Upper lobe of left lung (tissue), 6 donors: ENCODE data around the gene ELAVL2. TPM values are rescaled to one million over a fixed set of nuclear protein-coding genes. Genes with fewer than 3 reads are reported as not detected.

Source experiments
- ATAC-seq, 2 donors: fragments of 200-7000 bp; cut with Tn5 transposase; one replicate each; pipeline ENCODE4 v1.9.1; 2022; ENCODE audit warnings: mild to moderate bottlenecking in 2 of 2, moderate library complexity in 2 of 2; ENCODE audit not compliant: low FRiP score in 2 of 2
- DNase-seq, 2 donors: peaks; one replicate each; pipeline ENCODE4 v3.0.0-alpha.2; 2019 to 2020
- H3K27ac ChIP-seq, 4 donors: fragments of 200-600 bp; sonication (generic); one replicate each; pipeline ENCODE4 v1.5.1; 2016 to 2019
- H3K27me3 ChIP-seq, 4 donors: fragments of 200-600 bp; sonication (generic); one replicate each; pipeline ENCODE4 v1.5.1; 2017 to 2019
- H3K36me3 ChIP-seq, 4 donors: fragments of 200-600 bp; sonication (generic); one replicate each; pipeline ENCODE4 v1.5.1; 2016 to 2019
- H3K4me1 ChIP-seq, 4 donors: fragments of 200-600 bp; sonication (generic); one replicate each; pipeline ENCODE4 v1.5.1; 2018 to 2019
- H3K4me3 ChIP-seq, 4 donors: fragments of 200-600 bp; sonication (generic); one replicate each; pipeline ENCODE4 v1.5.1; 2017 to 2019; ENCODE audit warnings: mild to moderate bottlenecking in 2 of 4, moderate library complexity in 1 of 4
- H3K9me3 ChIP-seq, 4 donors: fragments of 200-600 bp; sonication (generic); one replicate each; pipeline ENCODE4 v1.5.1; 2018 to 2019
- EP300 ChIP-seq, 4 donors: sonication (generic); formaldehyde crosslinking; IDR thresholded peaks; one replicate each; pipeline ENCODE4 v1.5.1; 2017; ENCODE audit warnings: antibody characterized with exemption in 4 of 4, control low read depth in 2 of 4
- POLR2A ChIP-seq, 4 donors: fragments of 450-650 bp; IDR thresholded peaks; one replicate each; pipeline ENCODE4 v1.5.1; 2016 to 2017; ENCODE audit warnings: antibody characterized with exemption in 4 of 4, mild to moderate bottlenecking in 2 of 4
- POLR2AphosphoS5 ChIP-seq, 2 donors: sonication (generic); formaldehyde crosslinking; IDR thresholded peaks; one replicate each; pipeline ENCODE4 v1.5.1; 2017; ENCODE audit warnings: antibody characterized with exemption in 2 of 2
- WGBS, 2 donors: methylation state at CpG; one replicate each; pipeline ENCODE4 v1.1.5; 2017 to 2018; 5-methylcytosine and 5-hydroxymethylcytosine counted together
- total RNA-seq, 6 donors: library from RNA; depleted of rRNA in 4 of 6; stranded (reverse); fragments of >200 nt in 4 of 6; gene quantifications; one replicate each; pipeline versions ENCODE4 v1.1.0 to v1.2.1, GENCODE V29; 2016 to 2021
- TF ChIP-seq, protein P1 (sequence below), 6 experiments: fragments of 450-650 bp in 4 of 6; fragments of 200-600 bp in 2 of 6; sonication (generic) in 2 of 6; IDR thresholded peaks; one replicate each; pipeline ENCODE4 v1.5.1; 2016 to 2019; ENCODE audit warnings: antibody characterized with exemption in 6 of 6
- donor health status: DM: no; HTN: no; CAD: no; lungs with moderate emphysema.
- donor health status: DM: no; HTN: yes; CAD: no; lungs with severe emphysema.

The ELAVL2 gene
- total RNA-seq, 6 donors from 2014 or later, result 0.27 TPM; not detected in 5

DNA sequence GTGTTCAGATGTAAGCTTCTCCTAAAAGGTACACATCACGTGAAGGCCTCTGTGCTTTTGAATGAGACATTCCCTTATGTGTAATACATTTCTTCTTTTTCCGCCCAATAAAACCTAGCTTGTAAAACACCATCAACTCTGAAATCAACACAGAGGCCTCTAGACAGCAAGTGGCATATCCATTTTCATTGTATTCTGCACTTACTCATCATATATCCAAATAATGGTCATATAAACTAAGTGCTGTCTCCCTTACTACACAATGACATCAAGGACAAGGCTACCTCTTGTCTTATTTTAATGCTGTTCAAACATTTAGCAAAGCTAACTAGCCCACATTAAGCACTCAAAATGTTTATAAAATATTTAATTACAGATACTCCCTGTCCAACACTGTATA, 108.5 kb downstream of the ELAVL2 start:
- H3K27ac ChIP-seq, result no peak overlapping the region
- DNase-seq (no peak), ATAC-seq (no peak)
- no peak overlapping the region for H3K4me3 ChIP-seq
- no peaks in the 10 kb centered on the region for H3K9me3 ChIP-seq
- H3K27me3 ChIP-seq, result no peaks in the 10 kb centered on the region
- 81 to 90% methylated on average over 2 of the region's 2 CpGs for WGBS, 2 donors
- no peaks in the 10 kb centered on the region for H3K4me1 ChIP-seq
- no peaks in the 10 kb centered on the region for H3K36me3 ChIP-seq
- TF ChIP-seq, protein P1, sequence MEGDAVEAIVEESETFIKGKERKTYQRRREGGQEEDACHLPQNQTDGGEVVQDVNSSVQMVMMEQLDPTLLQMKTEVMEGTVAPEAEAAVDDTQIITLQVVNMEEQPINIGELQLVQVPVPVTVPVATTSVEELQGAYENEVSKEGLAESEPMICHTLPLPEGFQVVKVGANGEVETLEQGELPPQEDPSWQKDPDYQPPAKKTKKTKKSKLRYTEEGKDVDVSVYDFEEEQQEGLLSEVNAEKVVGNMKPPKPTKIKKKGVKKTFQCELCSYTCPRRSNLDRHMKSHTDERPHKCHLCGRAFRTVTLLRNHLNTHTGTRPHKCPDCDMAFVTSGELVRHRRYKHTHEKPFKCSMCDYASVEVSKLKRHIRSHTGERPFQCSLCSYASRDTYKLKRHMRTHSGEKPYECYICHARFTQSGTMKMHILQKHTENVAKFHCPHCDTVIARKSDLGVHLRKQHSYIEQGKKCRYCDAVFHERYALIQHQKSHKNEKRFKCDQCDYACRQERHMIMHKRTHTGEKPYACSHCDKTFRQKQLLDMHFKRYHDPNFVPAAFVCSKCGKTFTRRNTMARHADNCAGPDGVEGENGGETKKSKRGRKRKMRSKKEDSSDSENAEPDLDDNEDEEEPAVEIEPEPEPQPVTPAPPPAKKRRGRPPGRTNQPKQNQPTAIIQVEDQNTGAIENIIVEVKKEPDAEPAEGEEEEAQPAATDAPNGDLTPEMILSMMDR (IDR thresholded peaks at IDR 0.05), result no peak
- TF ChIP-seq EP300 (IDR thresholded peaks at IDR 0.05) (no peak), POLR2A (IDR thresholded peaks at IDR 0.05) (no peak)

DNA sequence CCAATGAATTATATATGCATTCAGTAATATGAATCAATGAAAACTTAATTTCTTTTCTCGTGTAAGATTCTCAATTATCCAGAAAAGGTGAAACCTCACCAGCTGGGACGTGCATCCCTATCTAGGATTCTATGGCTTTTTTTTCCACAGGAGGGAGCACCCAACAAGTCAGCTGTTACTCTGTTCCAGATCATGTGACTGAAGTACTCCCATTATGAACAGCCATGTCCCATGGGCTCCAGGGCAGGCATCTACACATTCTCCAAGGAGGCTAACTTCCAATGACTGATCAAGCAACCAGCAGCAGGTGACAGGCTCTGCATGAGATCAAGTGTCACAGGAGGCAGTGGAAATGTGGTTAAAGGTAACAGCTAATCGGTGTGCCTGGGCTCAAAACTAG, 118.8 kb downstream of the ELAVL2 start:
- Histone ChIP-seq H3K36me3 (no peaks in the 10 kb centered on the region), H3K27ac (no peak overlapping the region), H3K9me3 (no peaks in the 10 kb centered on the region), H3K27me3 (no peaks in the 10 kb centered on the region), H3K4me1 (no peaks in the 10 kb centered on the region), H3K4me3 (no peak overlapping the region)
- WGBS, 2 donors, result 89 to 98% methylated on average over 3 of the region's 3 CpGs
- ATAC-seq (no peak), DNase-seq (no peak)
- no peak for TF ChIP-seq POLR2AphosphoS5 (IDR thresholded peaks at IDR 0.05)

DNA sequence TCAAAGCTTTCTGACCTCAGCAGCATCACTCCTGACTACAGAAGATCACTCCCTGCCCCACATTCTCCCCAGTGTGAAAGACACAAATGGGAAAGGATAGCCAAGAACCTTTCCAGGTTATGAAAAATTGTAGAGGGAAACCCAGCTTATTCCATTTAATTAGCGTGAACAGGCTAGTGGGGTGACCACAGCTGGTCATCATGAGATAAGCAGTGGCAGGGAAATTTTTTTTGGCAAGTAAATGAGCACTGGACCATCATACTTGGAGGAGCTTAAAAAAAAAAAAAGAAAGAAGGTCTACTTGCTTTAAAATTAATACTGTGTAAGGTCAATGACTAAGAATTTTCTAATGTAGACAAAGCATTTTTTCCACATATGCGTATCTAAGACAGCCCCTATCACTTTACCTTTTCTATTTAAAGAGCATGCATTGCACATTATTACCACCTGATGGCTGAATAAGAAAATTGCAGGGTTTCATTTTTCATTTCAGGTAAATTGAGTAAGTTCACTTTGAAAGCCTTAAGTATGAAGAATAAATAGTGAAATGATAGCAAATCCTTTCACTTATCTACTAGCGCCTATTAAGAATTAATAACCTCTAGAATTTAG, 123.6 kb downstream of the ELAVL2 start:
- DNase-seq (no peak), ATAC-seq (no peak)
- no peak overlapping the region for H3K4me3 ChIP-seq
- H3K27me3 ChIP-seq, result no peaks in the 10 kb centered on the region
- 76 to 79% methylated on average over 3 of the region's 3 CpGs for WGBS, 2 donors
- H3K9me3 ChIP-seq, result no peaks in the 10 kb centered on the region
- H3K27ac ChIP-seq, result no peak overlapping the region
- H3K36me3 ChIP-seq, result no peaks in the 10 kb centered on the region
- no peaks in the 10 kb centered on the region for H3K4me1 ChIP-seq
- TF ChIP-seq, protein P1 (IDR thresholded peaks at IDR 0.05), result no peak
- TF ChIP-seq EP300 (IDR thresholded peaks at IDR 0.05) (no peak), POLR2A (IDR thresholded peaks at IDR 0.05) (no peak), POLR2AphosphoS5 (IDR thresholded peaks at IDR 0.05) (no peak)

GRCh38 chr9:23701291-23701690, 124.7 kb downstream of the ELAVL2 start:
- TF ChIP-seq EP300 (IDR thresholded peaks at IDR 0.05) (no peak), POLR2AphosphoS5 (IDR thresholded peaks at IDR 0.05) (no peak), POLR2A (IDR thresholded peaks at IDR 0.05) (no peak)
- TF ChIP-seq, protein P1 (IDR thresholded peaks at IDR 0.05), result no peak
- Histone ChIP-seq H3K27ac (no peak overlapping the region), H3K9me3 (no peaks in the 10 kb centered on the region), H3K4me3 (no peak overlapping the region), H3K36me3 (no peaks in the 10 kb centered on the region), H3K4me1 (no peaks in the 10 kb centered on the region), H3K27me3 (no peaks in the 10 kb centered on the region)
- DNase-seq, result no peak
- 89 to 98% methylated on average over 6 of the region's 6 CpGs for WGBS, 2 donors
- no peak for ATAC-seq

DNA sequence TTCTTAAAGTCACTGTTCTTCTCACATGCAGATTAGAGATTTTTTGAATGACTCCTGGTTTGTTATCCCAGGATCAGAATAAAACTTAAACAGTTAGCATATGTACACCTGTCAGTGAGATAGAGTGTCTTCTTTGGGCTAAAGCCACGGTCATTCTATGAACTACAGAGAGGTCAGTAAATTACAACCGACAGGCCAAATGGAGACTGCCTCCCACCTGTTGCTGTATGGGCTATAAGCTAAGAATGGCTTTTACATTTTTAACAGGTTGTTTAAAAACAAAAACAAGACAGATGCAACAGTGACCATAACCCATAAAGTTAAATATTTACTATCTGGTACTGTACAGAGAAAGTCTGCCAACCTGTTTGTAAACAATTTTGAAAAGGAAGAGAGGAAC, 125.7 kb downstream of the ELAVL2 start:
- Histone ChIP-seq H3K4me3 (no peak overlapping the region), H3K36me3 (no peaks in the 10 kb centered on the region), H3K27ac (no peak overlapping the region), H3K4me1 (no peaks in the 10 kb centered on the region), H3K27me3 (no peaks in the 10 kb centered on the region), H3K9me3 (no peaks in the 10 kb centered on the region)
- DNase-seq (no peak), ATAC-seq (no peak)
- 72 to 75% methylated on average over 2 of the region's 2 CpGs for WGBS, 2 donors
- TF ChIP-seq, protein P1 (IDR thresholded peaks at IDR 0.05), result no peak
- no peak for TF ChIP-seq POLR2AphosphoS5 (IDR thresholded peaks at IDR 0.05)
- TF ChIP-seq POLR2A (IDR thresholded peaks at IDR 0.05), result no peak
- TF ChIP-seq EP300 (IDR thresholded peaks at IDR 0.05), result no peak
